Aorta (tissue), 5 donors: ENCODE results near the gene MAD2L1. TPM values are rescaled to one million over a fixed set of nuclear protein-coding genes. Genes with fewer than 3 reads are reported as not detected.
"Not testable (repeated sequence)": the region's sequence is repeated elsewhere in the genome, so short reads cannot be mapped to it uniquely, and the experiment has no call there.

Experiments used
- ATAC-seq: fragments of 200-7000 bp; cut with Tn5 transposase; one replicate; pipeline ENCODE4 v1.9.1; 2022; ENCODE audit warnings: moderate library complexity; ENCODE audit not compliant: low FRiP score
- DNase-seq, 2 donors: peaks; one replicate each; pipeline ENCODE4 v3.0.0-alpha.2; 2020
- H3K27ac ChIP-seq, 2 donors: one replicate each; pipeline ENCODE4 v1.5.1; 2013; ENCODE audit warnings: low read length in 2 of 2, mild to moderate bottlenecking in 2 of 2, moderate library complexity in 2 of 2, control low read depth in 1 of 2, inconsistent platforms in 1 of 2, low read depth in 1 of 2
- H3K27me3 ChIP-seq, 2 donors: one replicate each; pipeline ENCODE4 v1.6.1; 2013; ENCODE audit warnings: control low read depth in 1 of 2, low read length in 1 of 2, mild to moderate bottlenecking in 1 of 2, moderate library complexity in 1 of 2; ENCODE audit not compliant: insufficient read depth in 2 of 2, control insufficient read depth in 1 of 2
- H3K36me3 ChIP-seq, 2 donors: one replicate each; pipeline ENCODE4 v1.6.1; 2013; ENCODE audit warnings: control low read depth in 1 of 2, low read length in 1 of 2, mild to moderate bottlenecking in 1 of 2; ENCODE audit not compliant: insufficient read depth in 2 of 2, control insufficient read depth in 1 of 2
- H3K4me1 ChIP-seq, 2 donors: one replicate each; pipeline ENCODE4 v1.6.1; 2013; ENCODE audit warnings: low read length in 2 of 2, control low read depth in 1 of 2, mild to moderate bottlenecking in 1 of 2, moderate library complexity in 1 of 2; ENCODE audit not compliant: insufficient read depth in 2 of 2, control insufficient read depth in 1 of 2
- H3K4me3 ChIP-seq, 2 donors: one replicate each; pipeline ENCODE4 v1.5.1; 2013; ENCODE audit warnings: low read length in 2 of 2, control low read depth in 1 of 2, mild to moderate bottlenecking in 1 of 2
- H3K9me3 ChIP-seq: one replicate; pipeline ENCODE4 v1.6.1; 2013; ENCODE audit warnings: mild to moderate bottlenecking, low read length; ENCODE audit not compliant: control insufficient read depth
- WGBS, 2 donors: extraction: QIAGEN DNeasy Blood & Tissue Kit; methylation state at CpG; one replicate each; pipeline ENCODE4 v1.1.7; 2013; 5-methylcytosine and 5-hydroxymethylcytosine counted together
- intact Hi-C, 2 donors: fragments of 100-400 bp; cut with DNase I; formaldehyde crosslinking; loops; one replicate each; pipeline versions ENCODE4 v1.14.2 to v1.15.0; 2022
- long read RNA-seq, 2 donors: library from polyadenylated mRNA; unstranded; transcript quantifications; one replicate each; pipeline ENCODE4 v2.0.0, GENCODE V29; 2020 to 2021
- polyA plus RNA-seq, 2 donors: library from polyadenylated mRNA; stranded (reverse); fragments of 200-250 nt; gene quantifications; one replicate each; pipeline ENCODE4 v1.2.3, GENCODE V29; 2013
- total RNA-seq, 2 donors: library from RNA; stranded (reverse); fragmentation: NEBNext Ultra II Directional; extraction: Animal tissue kit (Norgen Biotek cat#: 25700); gene quantifications; one replicate each; pipeline ENCODE4 v1.2.1, GENCODE V29; 2021
- donor health status: healthy with polysubstance abuse.
- donor health status: Bipolar disorder and iron deficiency.
- donor health status: DM: no; HTN: no; CAD: no.
- donor health status: DM: no; HTN: no; CAD: no.
- donor health status: DM: yes; HTN: yes; CAD: no.

The MAD2L1 gene
- total RNA-seq (1 to 10 TPM; 1.3 to 1.5 TPM), polyA plus RNA-seq (1 to 10 TPM in 1 of 2 donors, under 1 TPM in 1; 0.79 to 9.1 TPM)
- long read RNA-seq, donor 1, full-length matches to known transcripts, result 6 of 6 reads
- long read RNA-seq, donor 1, partial matches to known transcripts, result 0 of 6 reads
- long read RNA-seq, donor 1, other reads (novel, unspliced or antisense), result 0 of 6 reads
- long read RNA-seq, donor 2, full-length matches to known transcripts, result 1 of 1 reads
- long read RNA-seq, donor 2, partial matches to known transcripts, result 0 of 1 reads
- long read RNA-seq, donor 2, other reads (novel, unspliced or antisense), result 0 of 1 reads

- intact Hi-C loops, result no loop called here
- H3K9me3 ChIP-seq, result no peaks in the 10 kb centered on the region
- WGBS, 2 donors, result 0% methylated on average over 65 of the region's 65 CpGs
- H3K4me3 ChIP-seq, result peak within 1 kb of the TSS; percentile 41 to 42
- H3K4me1 ChIP-seq, result no peaks in the 10 kb centered on the region
- DNase-seq (peak; percentile 100), ATAC-seq (peak; percentile 98)
- peak within 1 kb of the TSS; percentile 68 to 95 for H3K27ac ChIP-seq
- H3K36me3 ChIP-seq, result no peaks in the 10 kb centered on the region
- no peaks in the 10 kb centered on the region for H3K27me3 ChIP-seq
These were observed at the start of gene MAD2L1 for GRCh38 chr4:120066517-120067340. TSS of gene MAD2L1 (minus strand) at chr4:120066848. CDS start at chr4:120066734, 114 bp downstream.

GRCh38 chr4:120111745-120112144, 45.1 kb upstream of the MAD2L1 start:
- ATAC-seq (no peak), DNase-seq (no peak)
- no peaks in the 10 kb centered on the region for H3K36me3 ChIP-seq
- no peaks in the 10 kb centered on the region for H3K9me3 ChIP-seq
- intact Hi-C loops, result no loop called here
- no peaks in the 10 kb centered on the region for H3K27me3 ChIP-seq
- no peaks in the 10 kb centered on the region for H3K4me1 ChIP-seq
- WGBS, 2 donors, result 99 to 100% methylated on average over 1 of the region's 1 CpG
- no peak overlapping the region for H3K4me3 ChIP-seq
- H3K27ac ChIP-seq, result no peak overlapping the region

- Histone ChIP-seq H3K27ac (no peak overlapping the region), H3K27me3 (no peaks in the 10 kb centered on the region), H3K9me3 (no peaks in the 10 kb centered on the region), H3K4me1 (no peaks in the 10 kb centered on the region), H3K36me3 (no peaks in the 10 kb centered on the region), H3K4me3 (no peak overlapping the region)
- no peak for ATAC-seq
- DNase-seq, result no peak
- intact Hi-C loops, result no loop called here
These were observed 42.8 kb upstream of the MAD2L1 start for GRCh38 chr4:120109406-120109805.

- Histone ChIP-seq H3K36me3 (no peaks in the 10 kb centered on the region), H3K27ac (no peak overlapping the region), H3K4me3 (no peak overlapping the region), H3K27me3 (no peaks in the 10 kb centered on the region), H3K9me3 (no peaks in the 10 kb centered on the region), H3K4me1 (no peaks in the 10 kb centered on the region)
- DNase-seq (no peak), ATAC-seq (no peak)
- intact Hi-C loops, result no loop called here
- WGBS, 2 donors, result 93 to 99% methylated on average over 1 of the region's 1 CpG
These were observed 38.8 kb upstream of the MAD2L1 start for GRCh38 chr4:120105472-120105871.

- no peak for ATAC-seq
These were observed 30.1 kb upstream of the MAD2L1 start for GRCh38 chr4:120096508-120097297.

GRCh38 chr4:120088507-120088906, 21.9 kb upstream of the MAD2L1 start:
- 81 to 82% methylated on average over 2 of the region's 2 CpGs for WGBS, 2 donors
- Histone ChIP-seq H3K4me1 (no peaks in the 10 kb centered on the region), H3K27me3 (no peaks in the 10 kb centered on the region), H3K4me3 (no peak overlapping the region), H3K36me3 (no peaks in the 10 kb centered on the region), H3K27ac (no peak overlapping the region), H3K9me3 (no peaks in the 10 kb centered on the region)
- intact Hi-C loops, result no loop called here
- DNase-seq, result no peak
- no peak for ATAC-seq

More at GRCh38 chr4:120096508-120097297, 30.1 kb upstream of the MAD2L1 start:
- no peak overlapping the region for H3K27ac ChIP-seq
- no peak overlapping the region for H3K4me3 ChIP-seq
- no peaks in the 10 kb centered on the region for H3K27me3 ChIP-seq
- no peaks in the 10 kb centered on the region for H3K9me3 ChIP-seq
- DNase-seq, result no peak
- H3K36me3 ChIP-seq, result no peaks in the 10 kb centered on the region
- intact Hi-C loops, result no loop called here
- H3K4me1 ChIP-seq, result no peaks in the 10 kb centered on the region
- 87 to 89% methylated on average over 2 of the region's 2 CpGs for WGBS, 2 donors

GRCh38 chr4:120088066-120088465, 21.4 kb upstream of the MAD2L1 start:
- H3K4me3 ChIP-seq, DNase-seq, intact Hi-C loops, H3K36me3 ChIP-seq, H3K27ac ChIP-seq, H3K4me1 ChIP-seq, ATAC-seq, H3K9me3 ChIP-seq, H3K27me3 ChIP-seq: not testable (repeated sequence)
- 46 to 56% methylated on average over 1 of the region's 1 CpG for WGBS, 2 donors

GRCh38 chr4:120085705-120086104, 19.1 kb upstream of the MAD2L1 start:
- Histone ChIP-seq H3K36me3 (no peaks in the 10 kb centered on the region), H3K4me1 (no peaks in the 10 kb centered on the region), H3K4me3 (no peak overlapping the region), H3K9me3 (no peaks in the 10 kb centered on the region), H3K27me3 (no peaks in the 10 kb centered on the region), H3K27ac (no peak overlapping the region)
- intact Hi-C loops, result no loop called here
- no peak for ATAC-seq
- no peak for DNase-seq
